Stimulated activated CD8-positive, alpha-beta memory T cell treated with anti-CD3 and anti-CD28 coated beads, Interleukin-7, amount 100 ng/mL, for 1 hour (primary cell): ENCODE data around the gene FTHL17.

Source experiments
- DNase-seq, 2 donors: peaks; one replicate each; pipeline ENCODE4 v3.0.0-alpha.2; 2020; ENCODE audit warnings: low read depth in 2 of 2

The FTHL17 gene

DNA sequence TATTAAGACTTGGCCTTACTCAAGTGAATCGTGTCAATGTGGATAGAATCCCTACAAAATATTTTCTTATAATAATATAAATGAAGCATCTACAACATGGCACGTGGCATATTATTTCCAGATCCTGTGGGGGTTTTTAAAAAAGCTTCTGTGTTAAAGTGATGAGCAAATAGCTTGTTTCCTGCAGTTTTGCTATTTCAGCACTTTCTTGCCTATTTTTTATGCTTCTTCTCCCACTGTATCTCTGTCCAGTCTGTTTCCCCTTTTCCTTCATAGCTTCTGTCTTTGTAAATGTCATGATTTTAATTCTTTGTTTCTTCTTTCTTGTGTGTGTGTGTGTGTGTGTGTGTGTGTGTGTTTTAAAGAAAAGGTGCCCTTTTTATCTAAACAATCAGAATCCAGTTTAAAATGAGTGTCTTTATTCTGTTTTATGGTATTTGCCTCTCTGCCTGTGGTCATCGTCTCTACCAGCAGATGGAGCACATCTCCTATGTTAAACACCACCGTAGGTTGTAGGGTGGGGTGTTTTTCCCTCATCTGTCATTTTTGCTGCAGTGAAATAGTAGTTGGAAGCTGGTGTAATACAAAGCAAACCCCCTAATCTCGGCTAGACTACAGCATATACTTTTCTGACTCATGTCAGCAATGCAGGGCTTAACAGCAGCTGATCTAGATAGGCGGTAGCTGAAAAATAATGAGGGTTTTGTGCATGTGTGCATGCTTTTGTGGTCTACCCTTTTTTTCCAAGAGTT is 33.1 kb downstream of the FTHL17 start:
- no peak for DNase-seq

DNA sequence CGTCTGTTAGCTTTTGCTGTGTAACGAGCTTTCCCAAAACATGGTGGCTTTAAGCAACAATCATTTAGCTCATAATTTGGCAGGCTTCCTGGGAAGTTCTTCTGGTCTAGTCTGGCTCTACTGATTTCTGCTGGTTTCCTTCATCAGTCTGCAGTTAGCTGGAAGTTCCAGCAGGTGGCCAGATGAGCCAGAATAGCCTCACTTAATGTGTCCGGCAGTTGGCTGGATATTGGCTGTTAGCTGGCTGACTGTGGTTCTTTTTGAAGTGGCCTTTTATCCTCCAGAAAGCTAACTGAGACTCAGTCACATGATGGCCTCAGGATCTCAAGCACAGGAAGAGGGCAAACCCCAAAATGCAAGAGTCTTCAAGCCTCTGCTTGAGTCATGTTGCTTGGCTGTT is 34.9 kb downstream of the FTHL17 start:
- no peak for DNase-seq

GRCh38 chrX:31027351-31027750 is 44.5 kb downstream of the FTHL17 start:
- no peak for DNase-seq

GRCh38 chrX:31024866-31025265 is 47.0 kb downstream of the FTHL17 start:
- no peak for DNase-seq

- no peak for DNase-seq
Measured at GRCh38 chrX:31021537-31021936, 50.3 kb downstream of the FTHL17 start.
